Activated CD4-positive, alpha-beta memory T cell treated with anti-CD3 and anti-CD28 coated beads, Interleukin-2, amount 10 ng/mL, durations not matched to agents 7 days and 5 days (primary cell): ENCODE results near the gene ICE2. TPM values are rescaled to one million over a fixed set of nuclear protein-coding genes. Genes with fewer than 3 reads are reported as not detected.

Source experiments
- CTCF ChIA-PET: fragments of 350-600 bp; sonication (Branson Sonifier 250); formaldehyde crosslinking; loops from one replicate; lab custom pipeline; 2021; ENCODE audit warnings: antibody characterized with exemption, inconsistent platforms; lab: Charles Lee
- POLR2A ChIA-PET: fragments of 350-600 bp; sonication (Branson Sonifier 250); formaldehyde crosslinking; loops from one replicate; lab custom pipeline; 2021; ENCODE audit warnings: antibody characterized with exemption; lab: Charles Lee
- DNase-seq: peaks from one replicate; pipeline ENCODE4 v3.0.0-alpha.2; 2020
- H3K27ac Mint-ChIP-seq: one replicate; pipeline ENCODE4 v1.8.0; 2021; ENCODE audit warnings: mild to moderate bottlenecking, mixed read lengths
- H3K27me3 Mint-ChIP-seq: one replicate; pipeline ENCODE4 v1.8.0; 2021; ENCODE audit warnings: mixed read lengths
- H3K36me3 Mint-ChIP-seq: one replicate; pipeline ENCODE4 v1.8.0; 2021; ENCODE audit warnings: low read depth, mixed read lengths
- H3K4me1 Mint-ChIP-seq: one replicate; pipeline ENCODE4 v1.8.0; 2021; ENCODE audit warnings: mixed read lengths
- H3K4me3 Mint-ChIP-seq: one replicate; pipeline ENCODE4 v1.8.0; 2021; ENCODE audit warnings: mild to moderate bottlenecking, mixed read lengths
- H3K9me3 Mint-ChIP-seq: one replicate; pipeline ENCODE4 v1.8.0; 2021; ENCODE audit warnings: mixed read lengths
- total RNA-seq, 2 experiments: library from RNA; stranded (reverse); gene quantifications; one replicate each; pipeline ENCODE4 v1.2.3, GENCODE V29; 2021

Gene ICE2
- total RNA-seq, 2 experiments from 2014 or later = 56.9 to 60.4 TPM

DNA sequence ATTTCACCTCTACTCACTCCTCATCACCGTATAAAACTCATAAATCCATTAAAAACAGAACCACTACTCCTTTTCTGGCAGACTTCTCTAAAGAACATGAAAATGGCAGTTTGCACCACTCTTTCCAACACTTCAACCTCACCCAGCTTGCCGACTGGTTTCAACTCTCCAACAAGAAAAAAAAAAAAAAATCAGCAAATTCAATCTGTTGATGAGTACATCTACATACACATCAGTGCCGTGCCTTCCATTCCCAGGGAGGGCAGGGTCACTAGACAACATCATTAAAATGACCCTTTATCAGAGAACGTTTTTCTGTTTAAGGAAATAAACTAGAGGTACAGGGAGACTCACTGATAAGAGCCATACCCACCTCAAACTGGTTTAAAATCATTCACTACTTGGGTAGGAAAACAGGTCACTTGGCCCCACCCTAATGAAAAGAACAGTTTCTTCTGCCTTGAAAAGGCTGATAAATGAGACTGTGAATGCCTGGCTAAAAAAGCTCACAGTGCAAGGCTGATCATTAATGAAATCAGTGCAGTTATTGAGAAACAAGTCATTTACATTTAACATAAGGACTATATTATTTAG lies 87.1 kb downstream of the ICE2 start:
- ChIA-PET CTCF (interaction anchor here (1.3 kb wide), 1 partner anchor 525 kb away, joined by 3 read pairs; no protein-coding TSS in a partner anchor), POLR2A (interaction anchor here (1.2 to 1.3 kb wide), 2 partner anchors 18 to 29 kb away, joined by 3 to 5 read pairs; no protein-coding TSS in a partner anchor)
- no peak for DNase-seq
- peak overlapping the region; percentile 0 for H3K27ac Mint-ChIP-seq
- H3K9me3 Mint-ChIP-seq = no peaks in the 10 kb centered on the region
- peaks cover 88% of the 10 kb centered on the region for H3K4me1 Mint-ChIP-seq
- no peaks in the 10 kb centered on the region for H3K27me3 Mint-ChIP-seq
- H3K36me3 Mint-ChIP-seq = peaks cover 73% of the 10 kb centered on the region
- no peak overlapping the region for H3K4me3 Mint-ChIP-seq

DNA sequence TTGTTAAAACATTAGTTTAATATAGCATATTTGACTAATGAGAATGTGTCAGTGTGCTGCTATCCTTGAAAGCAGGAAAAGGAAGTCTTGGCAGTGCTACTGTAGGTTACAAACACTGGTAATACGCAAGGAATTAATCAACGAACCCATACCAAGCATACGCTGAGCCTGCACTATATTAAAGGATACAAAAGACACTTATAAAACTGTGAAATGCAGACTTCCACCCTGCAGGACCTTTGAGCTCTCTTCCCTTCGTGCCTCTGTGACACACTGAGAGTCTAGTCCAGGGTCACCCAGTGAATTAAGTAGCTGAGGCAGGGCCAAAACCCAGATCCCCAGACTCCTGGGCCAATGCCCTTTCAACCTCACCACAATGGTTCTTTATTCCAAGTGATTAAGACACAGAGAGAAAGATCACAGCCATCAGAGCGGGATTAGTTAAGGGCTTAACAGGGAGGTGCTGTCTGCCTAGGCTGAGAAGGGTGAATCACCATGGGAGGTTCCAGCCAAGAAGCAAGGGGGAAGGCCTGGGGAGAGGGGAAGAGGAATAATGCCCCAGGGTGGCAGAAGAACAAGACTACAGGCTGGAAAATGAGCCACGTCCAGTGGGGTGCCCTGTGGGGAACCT lies 88.0 kb downstream of the ICE2 start:
- H3K27me3 Mint-ChIP-seq = no peaks in the 10 kb centered on the region
- H3K4me1 Mint-ChIP-seq = peaks cover 85% of the 10 kb centered on the region
- ChIA-PET CTCF (no interaction called here), POLR2A (interaction anchor here (1.2 kb wide), 1 partner anchor 29 kb away, joined by 3 read pairs; no protein-coding TSS in a partner anchor)
- no peak for DNase-seq
- H3K4me3 Mint-ChIP-seq = no peak overlapping the region
- peaks cover 71% of the 10 kb centered on the region for H3K36me3 Mint-ChIP-seq
- no peaks in the 10 kb centered on the region for H3K9me3 Mint-ChIP-seq
- no peak overlapping the region for H3K27ac Mint-ChIP-seq

DNA sequence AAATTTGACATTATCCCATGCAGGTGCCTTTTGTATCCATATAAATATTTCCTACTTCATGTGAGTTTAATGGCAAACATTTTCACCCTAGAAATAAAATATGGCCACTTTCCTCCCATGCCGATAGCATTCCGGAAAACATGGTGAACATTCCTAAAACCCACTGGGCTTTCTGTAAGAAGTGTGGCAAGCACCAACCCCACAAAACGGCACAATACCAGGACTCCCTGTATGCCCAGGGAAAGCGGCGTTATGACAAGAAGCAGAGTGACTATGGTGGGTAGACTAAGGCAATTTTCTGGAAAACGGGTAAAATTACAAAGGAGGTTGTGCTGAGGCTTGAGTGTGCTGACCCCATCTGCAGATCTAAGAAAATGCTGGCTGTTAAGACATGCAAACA lies 88.7 kb downstream of the ICE2 start:
- H3K27me3 Mint-ChIP-seq = no peaks in the 10 kb centered on the region
- CTCF ChIA-PET = no interaction called here
- no peak overlapping the region for H3K27ac Mint-ChIP-seq
- H3K4me3 Mint-ChIP-seq = no peak overlapping the region
- peaks cover 78% of the 10 kb centered on the region for H3K4me1 Mint-ChIP-seq
- DNase-seq = no peak
- POLR2A ChIA-PET = interaction anchor here (0.7 kb wide), 1 partner anchor 8 kb away, joined by 4 read pairs; the partner anchor contains the start of gene ANXA2
- no peaks in the 10 kb centered on the region for H3K9me3 Mint-ChIP-seq
- H3K36me3 Mint-ChIP-seq = peaks cover 64% of the 10 kb centered on the region

DNA sequence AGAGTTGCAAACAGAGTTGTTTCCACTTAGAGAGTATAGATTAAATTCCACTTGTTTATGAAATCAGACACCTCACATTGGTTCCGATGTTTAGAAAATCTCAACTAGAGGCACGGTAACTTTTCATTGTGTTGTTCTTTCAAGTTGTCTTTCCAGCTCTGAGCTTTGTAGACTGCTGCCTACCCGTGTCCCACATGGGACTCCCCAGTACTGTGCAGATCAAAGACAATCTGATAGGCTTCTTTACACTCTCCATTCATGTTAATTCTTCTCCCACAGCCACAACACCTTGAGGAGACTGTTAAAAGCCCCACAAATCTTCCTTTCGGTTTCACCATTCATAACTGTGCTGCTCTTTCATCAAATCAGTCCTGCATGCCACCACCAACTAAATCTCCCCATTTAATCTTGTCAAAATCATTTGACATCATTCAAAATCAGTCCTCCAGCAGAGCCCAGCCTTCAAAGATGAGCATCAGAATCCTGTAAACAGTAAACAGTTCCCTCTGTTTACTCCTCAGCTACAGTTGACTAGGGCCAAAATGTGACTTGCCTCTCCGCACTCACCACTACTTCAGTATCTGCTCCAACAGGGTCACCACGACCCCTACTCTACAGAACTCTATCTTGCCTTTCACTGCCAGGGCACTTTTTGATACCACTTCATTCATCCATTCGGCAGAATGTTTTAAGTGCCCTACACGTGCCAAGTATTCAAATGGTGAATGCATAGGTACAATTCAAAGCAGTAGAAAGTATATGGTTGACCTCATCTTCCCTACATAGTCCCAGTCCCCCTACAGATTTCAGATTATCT lies 89.5 kb downstream of the ICE2 start:
- peaks cover 59% of the 10 kb centered on the region for H3K36me3 Mint-ChIP-seq
- H3K27ac Mint-ChIP-seq = peak overlapping the region; percentile 46
- H3K4me1 Mint-ChIP-seq = peaks cover 70% of the 10 kb centered on the region
- ChIA-PET POLR2A (interaction anchor here (0.6 to 1.2 kb wide), 5 partner anchors 8 to 111 kb away, joined by 3 to 4 read pairs (median 3); partner anchors contain the start of gene ANXA2), CTCF (no interaction called here)
- no peaks in the 10 kb centered on the region for H3K9me3 Mint-ChIP-seq
- H3K27me3 Mint-ChIP-seq = no peaks in the 10 kb centered on the region
- H3K4me3 Mint-ChIP-seq = peak overlapping the region; percentile 37
- DNase-seq = peak; percentile 38

DNA sequence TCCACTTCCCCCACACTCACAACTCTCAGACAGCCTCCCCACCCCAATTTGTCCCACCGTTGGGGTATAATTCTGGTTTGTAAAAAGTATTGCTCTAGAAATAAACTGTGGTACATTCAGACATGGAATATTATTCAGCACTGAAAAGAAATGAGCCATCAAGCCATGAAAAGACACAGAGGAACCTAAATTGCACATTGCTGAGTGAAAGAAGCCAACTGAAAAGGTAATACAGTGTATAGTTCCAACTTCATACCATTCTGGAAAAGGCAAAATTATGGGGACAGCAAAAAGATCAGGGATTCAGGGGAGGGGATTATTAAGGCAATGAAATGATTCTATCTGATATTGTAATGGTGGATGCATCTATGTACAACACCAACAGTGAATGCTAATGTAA lies 91.6 kb downstream of the ICE2 start:
- peaks cover 61% of the 10 kb centered on the region for H3K36me3 Mint-ChIP-seq
- H3K27me3 Mint-ChIP-seq = no peaks in the 10 kb centered on the region
- no peaks in the 10 kb centered on the region for H3K9me3 Mint-ChIP-seq
- H3K27ac Mint-ChIP-seq = no peak overlapping the region
- H3K4me3 Mint-ChIP-seq = no peak overlapping the region
- ChIA-PET POLR2A (interaction anchor here (2.6 kb wide), 1 partner anchor 11 kb away, joined by 10 read pairs; the partner anchor contains the start of gene ANXA2), CTCF (no interaction called here)
- peaks cover 61% of the 10 kb centered on the region for H3K4me1 Mint-ChIP-seq
- no peak for DNase-seq

DNA sequence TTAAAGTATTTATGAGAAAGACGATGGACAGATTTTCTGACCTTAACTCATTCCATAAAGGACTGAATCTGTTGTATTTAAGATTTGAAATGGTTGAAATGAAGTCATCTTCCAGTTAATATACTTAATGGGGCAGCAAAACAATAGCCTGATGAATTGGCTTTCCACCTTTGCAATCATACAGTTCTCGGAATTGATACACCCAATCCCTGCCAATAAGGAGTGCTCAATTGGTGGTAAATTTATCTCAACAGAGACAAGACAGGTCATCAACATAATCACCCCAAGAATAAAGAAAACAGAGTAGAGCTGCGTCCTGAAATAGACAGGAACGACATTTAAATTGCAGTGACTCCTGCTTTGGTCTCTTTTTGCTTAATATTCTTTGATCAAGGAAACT lies 92.3 kb downstream of the ICE2 start:
- no peak for DNase-seq
- peaks cover 57% of the 10 kb centered on the region for H3K4me1 Mint-ChIP-seq
- no peak overlapping the region for H3K27ac Mint-ChIP-seq
- H3K9me3 Mint-ChIP-seq = no peaks in the 10 kb centered on the region
- ChIA-PET POLR2A (interaction anchor here (2.6 kb wide), 1 partner anchor 11 kb away, joined by 10 read pairs; the partner anchor contains the start of gene ANXA2), CTCF (interaction anchor here (0.6 kb wide), 1 partner anchor 412 kb away, joined by 4 read pairs; no protein-coding TSS in a partner anchor)
- H3K27me3 Mint-ChIP-seq = no peaks in the 10 kb centered on the region
- no peak overlapping the region for H3K4me3 Mint-ChIP-seq
- H3K36me3 Mint-ChIP-seq = peaks cover 59% of the 10 kb centered on the region

DNA sequence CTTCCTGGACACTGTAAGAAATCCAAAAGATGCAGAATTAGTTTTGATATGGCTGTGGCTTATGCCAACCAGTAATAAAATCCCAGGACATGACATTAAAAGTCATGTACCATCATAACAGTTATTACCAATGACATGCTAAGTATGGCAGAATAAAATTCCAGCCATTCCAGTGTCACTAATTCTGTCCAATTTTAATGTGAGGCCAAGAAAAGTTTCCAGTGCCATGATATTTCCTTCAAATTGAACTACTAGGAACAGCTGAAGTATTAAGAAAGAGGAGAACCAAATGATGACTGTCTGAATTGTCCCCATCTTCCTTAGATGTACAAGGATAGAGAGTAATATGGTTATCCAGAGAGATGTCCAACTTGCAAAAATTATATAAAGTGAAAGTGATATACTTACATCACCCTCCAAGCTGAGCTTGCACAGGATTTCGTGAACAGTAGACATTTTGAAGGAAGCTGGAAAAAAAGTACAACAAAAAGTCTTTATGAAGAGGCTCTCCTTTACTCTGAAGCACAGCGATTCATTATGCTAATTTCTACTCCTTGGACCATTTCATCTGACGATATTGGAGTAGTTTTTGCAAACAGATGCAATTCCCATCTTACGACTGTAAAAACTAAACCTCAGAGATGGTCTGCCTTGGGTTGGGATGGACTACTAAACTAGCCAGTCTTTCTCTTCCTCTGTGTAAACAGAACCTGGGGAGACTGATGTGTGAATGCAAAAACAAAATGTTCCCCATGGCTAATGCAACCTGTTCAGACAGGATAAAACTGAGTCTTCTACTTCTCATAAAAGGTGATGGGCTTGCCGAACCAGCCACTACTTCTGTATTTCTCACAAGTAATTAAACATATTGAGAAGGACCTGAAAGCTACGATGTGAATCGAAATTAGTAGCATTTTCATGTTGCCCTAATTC lies 93.1 kb downstream of the ICE2 start:
- Mint-ChIP-seq H3K4me1 (peaks cover 51% of the 10 kb centered on the region), H3K27ac (no peak overlapping the region), H3K36me3 (peaks cover 62% of the 10 kb centered on the region), H3K4me3 (no peak overlapping the region), H3K9me3 (no peaks in the 10 kb centered on the region), H3K27me3 (no peaks in the 10 kb centered on the region)
- CTCF ChIA-PET = interaction anchor here (0.6 to 1.7 kb wide), 2 partner anchors 23 to 413 kb away, joined by 3 to 4 read pairs; no protein-coding TSS in a partner anchor
- DNase-seq = no peak
- POLR2A ChIA-PET = interaction anchor here (1.0 to 2.6 kb wide), 2 partner anchors 10 to 12 kb away, joined by 4 to 10 read pairs; partner anchors contain the start of gene ANXA2

DNA sequence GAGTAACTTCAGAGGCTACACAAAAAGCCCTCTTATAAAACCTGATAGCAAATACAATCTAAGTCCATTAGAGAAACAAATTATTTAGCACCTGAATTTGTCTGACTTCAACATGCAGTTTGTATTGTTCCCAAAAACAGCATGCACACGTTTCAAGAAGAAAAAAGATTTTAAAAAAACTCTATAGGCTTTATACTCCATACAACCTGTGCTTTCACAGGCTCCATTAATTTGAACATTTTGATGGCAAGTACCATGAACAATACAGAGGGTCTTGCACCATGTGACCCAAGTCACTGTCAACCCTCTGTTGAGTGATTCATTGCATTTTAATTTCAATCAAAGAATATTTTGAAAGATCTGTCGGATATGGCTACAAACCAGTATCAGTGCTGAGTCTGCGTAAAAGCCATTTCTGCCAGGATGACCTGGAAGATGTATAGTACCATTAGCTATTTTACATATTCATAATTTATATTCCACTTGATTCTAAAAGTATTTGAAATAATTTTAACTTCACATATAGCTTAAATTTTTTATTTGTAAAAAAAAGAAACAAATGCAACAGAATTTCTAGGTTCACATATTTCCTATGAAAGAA lies 94.3 kb downstream of the ICE2 start:
- ChIA-PET CTCF (interaction anchor here (1.7 kb wide), 1 partner anchor 22 kb away, joined by 3 read pairs; no protein-coding TSS in a partner anchor), POLR2A (interaction anchor here (0.7 to 2.6 kb wide), 3 partner anchors 10 to 13 kb away, joined by 3 to 10 read pairs (median 3); partner anchors contain the start of gene ANXA2)
- H3K4me1 Mint-ChIP-seq = peaks cover 40% of the 10 kb centered on the region
- H3K27ac Mint-ChIP-seq = no peak overlapping the region
- DNase-seq = no peak
- H3K4me3 Mint-ChIP-seq = no peak overlapping the region
- no peaks in the 10 kb centered on the region for H3K9me3 Mint-ChIP-seq
- H3K27me3 Mint-ChIP-seq = no peaks in the 10 kb centered on the region
- H3K36me3 Mint-ChIP-seq = peaks cover 63% of the 10 kb centered on the region

DNA sequence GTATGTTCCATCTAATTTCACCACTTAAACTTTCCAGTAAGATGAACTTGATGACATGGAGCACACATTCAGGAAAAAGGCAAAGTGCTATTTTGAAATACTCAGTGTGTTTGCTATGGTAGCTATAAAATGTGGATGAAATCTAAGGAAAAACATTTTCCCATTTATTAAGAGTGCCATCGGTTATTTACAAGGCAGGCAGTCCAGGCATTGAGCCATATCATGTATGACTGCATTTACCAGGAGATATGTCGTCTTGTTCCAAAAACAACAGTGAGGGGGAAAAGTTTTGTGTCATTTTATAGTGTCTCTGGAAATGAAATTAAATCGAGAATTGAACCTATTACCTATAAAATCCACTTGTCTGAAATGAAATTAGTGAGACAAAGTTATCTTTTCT lies 94.9 kb downstream of the ICE2 start:
- Mint-ChIP-seq H3K27ac (no peak overlapping the region), H3K4me3 (no peak overlapping the region), H3K4me1 (peaks cover 34% of the 10 kb centered on the region), H3K36me3 (peaks cover 65% of the 10 kb centered on the region), H3K27me3 (no peaks in the 10 kb centered on the region), H3K9me3 (no peaks in the 10 kb centered on the region)
- ChIA-PET CTCF (no interaction called here), POLR2A (interaction anchor here (1.5 to 1.9 kb wide), 2 partner anchors 10 to 22 kb away, joined by 3 to 5 read pairs; no protein-coding TSS in a partner anchor)
- no peak for DNase-seq

DNA sequence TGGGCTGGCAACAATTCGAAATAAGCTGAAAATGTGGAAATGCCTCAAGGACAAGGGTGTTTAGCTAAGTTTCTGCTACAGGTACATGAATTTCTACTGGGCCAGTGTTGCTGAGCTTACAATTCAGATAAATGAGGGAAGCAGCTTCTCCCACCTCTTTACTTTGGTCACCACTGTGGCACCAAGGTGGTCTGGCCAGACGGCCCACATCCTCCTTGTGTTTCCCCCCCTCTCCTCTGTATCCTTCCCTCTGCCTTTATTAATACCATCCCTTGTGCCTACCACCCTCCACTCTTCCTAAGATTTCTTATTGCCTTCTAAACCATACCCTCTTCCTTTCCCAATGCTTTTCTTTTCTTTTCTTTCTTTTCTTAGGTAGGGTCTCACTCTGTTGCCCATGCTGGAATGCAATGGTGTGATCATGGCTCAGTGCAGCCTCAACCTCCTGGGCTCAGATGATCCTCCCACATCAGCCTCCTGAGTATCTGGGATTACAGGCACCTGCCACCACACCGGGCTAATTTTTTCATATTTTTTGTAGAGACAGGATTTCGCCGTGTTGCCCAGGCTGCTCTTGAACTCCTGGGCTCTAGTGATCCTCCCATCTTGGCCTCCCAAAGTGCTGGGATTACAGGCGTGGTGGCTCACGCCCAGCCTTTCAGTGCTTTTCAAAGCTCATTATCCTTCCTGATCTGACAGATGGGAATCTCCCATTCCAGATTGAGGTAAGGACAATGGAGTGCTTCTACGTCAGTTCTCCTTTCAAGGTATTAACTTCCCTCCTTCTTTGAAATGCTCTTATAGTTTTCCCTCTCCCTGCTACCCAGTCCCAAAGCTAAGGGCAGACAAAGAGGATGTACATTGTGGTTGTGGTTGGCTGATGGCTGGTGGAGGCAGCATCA lies 95.9 kb downstream of the ICE2 start:
- ChIA-PET POLR2A (interaction anchor here (0.7 to 1.9 kb wide), 5 partner anchors 11 to 96 kb away, joined by 3 to 5 read pairs (median 3); partner anchors contain the start of genes ANXA2 and ICE2), CTCF (no interaction called here)
- no peaks in the 10 kb centered on the region for H3K9me3 Mint-ChIP-seq
- H3K36me3 Mint-ChIP-seq = peaks cover 66% of the 10 kb centered on the region
- no peaks in the 10 kb centered on the region for H3K27me3 Mint-ChIP-seq
- H3K4me1 Mint-ChIP-seq = peaks cover 28% of the 10 kb centered on the region
- no peak for DNase-seq
- peak overlapping the region; percentile 48 for H3K27ac Mint-ChIP-seq
- no peak overlapping the region for H3K4me3 Mint-ChIP-seq
